ENCODE data around the gene SIVA1.

Gene SIVA1, protein sequence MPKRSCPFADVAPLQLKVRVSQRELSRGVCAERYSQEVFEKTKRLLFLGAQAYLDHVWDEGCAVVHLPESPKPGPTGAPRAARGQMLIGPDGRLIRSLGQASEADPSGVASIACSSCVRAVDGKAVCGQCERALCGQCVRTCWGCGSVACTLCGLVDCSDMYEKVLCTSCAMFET

GRCh38 chr14:104752735-104753527, at the start of gene SIVA1:
Gene SIVA1, plus strand, starts transcription at chr14:104753147. Its CDS starts 55 bp downstream, at chr14:104753202.
- peak; percentile 98 for DNase-seq (ENCODE audit: low spot score)

GRCh38 chr14:104703269-104703668, 49.7 kb upstream of the SIVA1 start:
- no peak for DNase-seq (ENCODE audit: low spot score)

- no peak for DNase-seq (ENCODE audit: low spot score)
Measured at GRCh38 chr14:104704252-104704651, 48.7 kb upstream of the SIVA1 start.

DNA sequence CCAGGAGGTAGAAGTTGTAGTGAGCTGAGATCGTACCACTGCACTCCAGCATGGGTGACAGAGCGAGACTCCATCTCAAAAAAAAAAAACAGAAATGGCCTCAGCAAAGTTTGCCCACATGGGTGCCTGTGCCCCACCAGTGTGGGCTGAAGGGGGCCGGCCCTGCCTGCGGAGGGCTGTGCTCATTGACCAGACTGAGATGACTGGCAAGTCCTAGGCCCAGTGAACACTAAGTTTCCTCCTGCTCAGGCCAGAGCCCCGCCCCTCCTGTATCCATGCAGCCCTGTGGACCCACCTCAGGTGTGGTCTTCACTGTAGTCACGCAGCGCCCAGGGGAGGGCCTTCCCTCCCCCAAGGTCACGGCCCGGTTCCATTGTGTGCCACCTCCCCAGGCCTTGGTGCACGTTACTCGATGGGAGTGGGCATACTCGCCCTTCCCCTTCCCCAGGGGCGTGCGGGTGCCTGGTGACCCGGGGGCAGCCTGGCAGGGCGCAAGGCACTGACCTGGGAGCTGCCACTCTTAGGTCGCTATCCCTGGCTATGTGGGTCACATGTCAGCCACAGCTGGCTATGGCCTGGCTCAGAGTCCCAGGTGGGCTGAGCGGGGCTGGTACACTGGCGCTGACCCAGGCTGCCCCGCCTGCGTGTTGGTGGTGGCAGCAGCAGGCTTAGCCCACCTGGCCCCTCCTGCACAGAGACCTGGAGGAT, 47.5 kb upstream of the SIVA1 start:
- DNase-seq (ENCODE audit: low spot score), result no peak

- DNase-seq (ENCODE audit: low spot score), result no peak
Measured at GRCh38 chr14:104706733-104707607, 46.0 kb upstream of the SIVA1 start.

- no peak for DNase-seq (ENCODE audit: low spot score)
Measured at GRCh38 chr14:104707608-104708595, 45.0 kb upstream of the SIVA1 start.

DNA sequence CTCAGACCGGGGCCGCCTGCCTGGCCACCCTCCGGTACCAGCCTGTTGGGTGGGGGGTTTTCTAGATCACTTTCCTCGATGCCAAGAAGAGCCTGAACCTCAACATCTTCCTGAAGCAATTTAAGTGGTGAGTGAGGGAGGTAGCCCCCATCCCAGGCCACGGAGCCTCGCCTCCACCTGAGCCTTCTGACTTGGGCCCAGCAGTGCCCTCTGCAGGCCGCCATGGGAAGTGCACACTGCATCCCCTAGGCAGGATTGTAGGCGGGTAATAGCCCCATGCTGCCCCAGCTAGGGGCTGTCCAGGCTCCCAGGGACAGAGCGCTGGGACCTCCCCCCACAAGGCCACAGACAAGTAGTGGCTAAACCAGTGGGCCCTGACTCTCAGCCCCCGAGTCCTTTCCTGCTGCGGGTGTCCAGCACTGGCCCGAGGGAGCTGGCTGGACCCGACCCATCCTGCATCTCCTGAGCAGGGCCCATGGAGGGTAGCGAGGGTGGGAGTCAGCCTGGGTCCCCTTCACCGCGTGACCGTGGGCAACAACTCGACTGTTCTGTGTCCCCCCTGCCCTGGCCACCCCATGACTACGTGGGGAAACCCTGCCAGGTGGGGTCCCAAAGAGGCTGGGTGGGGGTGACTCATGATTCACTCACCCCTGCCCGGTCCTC, 44.2 kb upstream of the SIVA1 start:
- DNase-seq (ENCODE audit: low spot score), result peak; percentile 37

- no peak for DNase-seq (ENCODE audit: low spot score)
Measured at GRCh38 chr14:104709387-104710039, 43.4 kb upstream of the SIVA1 start.

DNA sequence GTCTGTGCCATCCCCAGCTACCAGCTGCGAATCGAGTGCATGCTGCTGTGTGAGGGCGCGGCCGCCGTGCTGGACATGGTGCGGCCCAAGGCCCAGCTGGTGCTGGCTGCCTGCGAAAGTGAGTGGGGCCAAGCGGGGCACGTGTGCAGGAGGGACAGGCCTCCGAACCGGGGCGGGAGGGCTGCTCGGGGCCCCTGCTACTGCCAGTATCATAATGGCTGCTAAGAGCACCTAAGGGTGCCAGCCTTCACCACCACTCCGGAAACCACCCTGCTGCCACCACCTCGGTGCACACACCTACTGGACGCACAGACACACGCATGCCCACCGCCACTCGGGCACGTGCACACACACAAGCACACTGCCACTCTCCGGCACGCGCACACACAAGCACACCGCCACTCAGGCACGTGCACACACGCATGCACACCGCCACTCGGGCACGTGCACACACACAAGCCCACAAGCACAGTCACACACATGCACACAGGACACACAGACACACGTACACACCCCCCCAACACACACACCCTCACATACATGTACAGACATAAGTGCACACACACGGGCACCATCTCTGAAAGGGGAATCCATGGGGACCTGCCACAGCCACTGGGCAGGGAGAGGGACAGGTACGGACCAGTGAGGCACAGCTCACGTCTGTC, 42.7 kb upstream of the SIVA1 start:
- DNase-seq (ENCODE audit: low spot score), result no peak

DNA sequence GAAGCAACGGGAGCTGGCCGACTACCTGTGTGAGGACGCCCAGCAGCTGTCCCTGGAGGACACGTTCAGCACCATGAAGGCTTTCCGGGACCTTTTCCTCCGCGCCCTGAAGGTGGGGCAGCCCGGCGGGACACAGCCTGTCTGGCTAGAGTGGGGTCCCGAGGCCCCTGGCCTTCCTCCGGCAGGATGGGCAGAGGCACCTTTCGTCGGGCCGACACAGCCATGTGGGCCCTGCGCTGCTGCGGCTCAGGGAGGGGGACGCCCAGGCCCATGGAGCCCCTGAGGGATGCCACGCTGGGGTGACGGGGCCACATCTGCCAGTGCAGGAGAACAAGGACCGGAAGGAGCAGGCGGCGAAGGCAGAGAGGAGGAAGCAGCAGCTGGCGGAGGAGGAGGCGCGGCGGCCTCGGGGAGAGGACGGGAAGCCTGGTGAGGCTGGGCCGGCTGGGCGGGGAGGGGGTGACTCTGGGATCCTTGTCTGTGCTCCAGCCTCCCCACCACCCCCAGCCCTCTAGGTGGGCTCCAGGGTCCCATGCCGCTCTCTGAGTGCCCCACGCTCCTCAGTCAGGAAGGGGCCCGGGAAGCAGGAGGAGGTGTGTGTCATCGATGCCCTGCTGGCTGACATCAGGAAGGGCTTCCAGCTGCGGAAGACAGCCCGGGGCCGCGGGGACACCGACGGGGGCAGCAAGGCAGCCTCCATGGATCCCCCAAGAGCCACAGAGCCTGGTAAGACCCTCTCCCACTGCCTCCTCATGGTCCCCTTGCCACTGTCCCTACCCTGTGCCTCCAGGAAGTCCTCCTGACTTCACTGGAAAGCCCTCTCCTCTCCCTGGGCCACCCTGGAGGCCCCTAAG, 39.8 kb upstream of the SIVA1 start:
- DNase-seq (ENCODE audit: low spot score), result no peak

- DNase-seq (ENCODE audit: low spot score), result no peak
Measured at GRCh38 chr14:104714066-104714465, 38.9 kb upstream of the SIVA1 start.

GRCh38 chr14:104714681-104715080, 38.3 kb upstream of the SIVA1 start:
- no peak for DNase-seq (ENCODE audit: low spot score)

GRCh38 chr14:104715416-104715815, 37.5 kb upstream of the SIVA1 start:
- no peak for DNase-seq (ENCODE audit: low spot score)

GRCh38 chr14:104715871-104716270, 37.1 kb upstream of the SIVA1 start:
- DNase-seq (ENCODE audit: low spot score), result no peak

DNA sequence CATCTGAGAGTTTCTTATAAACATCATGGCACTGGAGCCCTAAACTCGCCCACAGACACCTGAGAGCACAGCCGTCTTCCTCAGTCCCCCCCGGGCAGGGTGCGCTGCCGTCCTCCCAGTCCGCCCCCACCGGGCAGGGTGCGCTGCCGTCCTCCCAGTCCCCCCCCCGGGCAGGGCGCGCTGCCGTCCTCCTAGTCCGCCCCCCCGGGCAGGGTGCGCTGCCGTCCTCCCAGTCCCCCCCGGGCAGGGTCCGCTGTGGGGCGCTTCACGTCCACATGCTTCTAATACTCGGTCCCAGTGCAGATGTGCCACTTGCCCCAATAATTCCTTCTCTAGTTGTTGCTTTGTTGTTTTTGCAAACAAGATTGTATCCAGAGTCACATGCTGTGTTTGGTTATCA, 35.8 kb upstream of the SIVA1 start:
- no peak for DNase-seq (ENCODE audit: low spot score)

DNA sequence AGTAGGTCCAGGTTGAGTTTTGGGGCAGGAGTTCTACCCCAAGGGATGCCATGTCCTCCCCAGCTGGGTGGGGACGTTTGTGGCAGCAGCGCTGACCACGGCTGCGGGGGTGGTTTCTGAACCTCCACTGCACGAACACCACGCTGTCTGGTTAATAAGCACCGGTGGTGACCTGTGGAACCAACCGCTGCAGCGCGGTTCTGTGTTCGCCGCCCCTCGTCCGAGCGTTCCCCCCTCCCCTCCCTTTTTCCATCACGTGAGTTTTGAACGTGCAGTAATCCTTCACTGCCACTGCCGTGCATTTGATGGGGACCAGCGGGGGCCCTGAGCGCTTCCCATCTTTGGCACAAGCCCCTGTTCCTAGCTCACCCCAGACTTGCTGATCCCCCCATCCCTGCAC, 35.3 kb upstream of the SIVA1 start:
- no peak for DNase-seq (ENCODE audit: low spot score)

DNA sequence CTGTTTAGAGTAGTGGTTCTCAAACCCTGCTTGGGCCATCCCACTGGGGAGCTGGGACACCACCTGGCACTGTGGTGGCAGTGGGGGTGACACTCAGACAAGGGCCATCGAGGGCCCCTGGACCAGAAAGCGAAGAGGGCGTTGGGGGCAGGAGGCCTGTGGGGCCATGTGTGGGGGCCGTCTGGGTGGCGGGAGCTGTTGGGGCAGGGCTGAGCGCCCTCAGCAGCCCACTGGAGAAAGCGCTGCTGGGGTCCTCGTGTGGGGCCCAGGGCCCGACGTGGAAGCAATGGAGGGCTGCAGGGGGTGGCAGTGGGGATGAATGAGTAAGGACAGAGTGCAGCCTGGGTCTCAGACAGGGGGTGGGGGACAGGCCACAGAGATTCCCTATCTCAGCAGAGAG, 34.8 kb upstream of the SIVA1 start:
- no peak for DNase-seq (ENCODE audit: low spot score)

DNA sequence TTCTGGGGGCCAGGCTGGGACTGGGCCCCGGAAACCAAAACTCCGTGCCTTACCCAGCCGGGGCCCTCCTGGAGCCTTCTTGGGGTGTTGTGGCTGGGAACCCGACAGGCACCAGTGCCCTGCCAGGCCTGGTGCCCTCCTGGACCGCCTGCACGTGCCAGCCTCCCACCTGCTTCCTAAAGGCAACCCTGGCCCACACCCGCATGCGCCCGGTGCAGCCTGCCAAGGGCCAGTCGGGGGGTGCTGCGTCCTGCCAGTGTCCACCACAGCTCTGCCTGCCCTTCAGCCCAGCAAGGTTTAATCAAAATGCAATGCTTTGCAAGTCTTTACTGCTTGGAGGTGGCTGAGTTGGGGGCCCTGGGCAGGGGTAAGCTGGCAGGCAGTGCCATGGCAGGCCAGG, 34.1 kb upstream of the SIVA1 start:
- no peak for DNase-seq (ENCODE audit: low spot score)
